Immature natural killer cell (primary cell): Measurements from ENCODE around the gene RSPH6A. TPM values are rescaled to one million over a fixed set of nuclear protein-coding genes. Genes with fewer than 3 reads are reported as not detected.

Experiments used
- DNase-seq, 3 donors: peaks; one replicate each; pipeline ENCODE4 v3.0.0; 2022; ENCODE audit warnings: mixed read lengths in 1 of 3
- H3K27ac Mint-ChIP-seq, 6 donors: one replicate each; pipeline ENCODE4 v1.8.0; 2020; ENCODE audit warnings: mixed read lengths in 6 of 6, mild to moderate bottlenecking in 5 of 6, inconsistent platforms in 4 of 6, moderate library complexity in 3 of 6
- H3K27me3 Mint-ChIP-seq, 3 donors: one replicate each; pipeline ENCODE4 v1.8.0; 2020 to 2021; ENCODE audit warnings: low read depth in 3 of 3, mild to moderate bottlenecking in 3 of 3, mixed read lengths in 3 of 3, moderate library complexity in 3 of 3, inconsistent platforms in 1 of 3
- H3K36me3 Mint-ChIP-seq, 3 donors: one replicate each; pipeline ENCODE4 v1.8.0; 2020; ENCODE audit warnings: mixed read lengths in 3 of 3, inconsistent platforms in 2 of 3, mild to moderate bottlenecking in 2 of 3
- H3K4me1 Mint-ChIP-seq, 2 donors: one replicate each; pipeline ENCODE4 v1.8.0; 2020; ENCODE audit warnings: inconsistent platforms in 2 of 2, mild to moderate bottlenecking in 2 of 2, mixed read lengths in 2 of 2, moderate library complexity in 1 of 2
- H3K4me3 Mint-ChIP-seq, 5 donors: one replicate each; pipeline ENCODE4 v1.8.0; 2020; ENCODE audit warnings: mild to moderate bottlenecking in 5 of 5, mixed read lengths in 5 of 5, inconsistent platforms in 3 of 5, moderate library complexity in 3 of 5
- H3K9me3 Mint-ChIP-seq, 6 donors: one replicate each; pipeline ENCODE4 v1.8.0; 2020; ENCODE audit warnings: mild to moderate bottlenecking in 6 of 6, mixed read lengths in 6 of 6, inconsistent platforms in 4 of 6, moderate library complexity in 3 of 6
- polyA plus RNA-seq, 3 donors: library from polyadenylated mRNA; unstranded; fragments of 300-500 nt; fragmentation: Illumina TruSeq; gene quantifications; one replicate each; pipeline ENCODE4 v1.2.3, GENCODE V29; 2021

The RSPH6A gene
- not detected for polyA plus RNA-seq

GRCh38 chr19:45814851-45815480 lies at the start of gene RSPH6A:
Gene RSPH6A, minus strand, starts transcription at chr19:45815308. Its CDS starts 132 bp downstream, at chr19:45815176.
- peaks cover 6 to 7% of the 10 kb centered on the region in 2 donors for H3K4me1 Mint-ChIP-seq
- no peaks in the 10 kb centered on the region for H3K36me3 Mint-ChIP-seq
- DNase-seq = no peak
- H3K27ac Mint-ChIP-seq = no peak within 1 kb of the TSS
- no peaks in the 10 kb centered on the region for H3K9me3 Mint-ChIP-seq
- H3K4me3 Mint-ChIP-seq = peak within 1 kb of the TSS; percentile 57 to 78 (median 66)
- peaks cover 4 to 15% (median 13%) of the 10 kb centered on the region in 3 donors for H3K27me3 Mint-ChIP-seq

GRCh38 chr19:45864629-45865082 lies 49.5 kb upstream of the RSPH6A start:
- no peak overlapping the region for H3K27ac Mint-ChIP-seq
- H3K4me1 Mint-ChIP-seq = peaks cover 28 to 36% of the 10 kb centered on the region in 2 donors
- no peaks in the 10 kb centered on the region for H3K36me3 Mint-ChIP-seq
- peaks cover 7 to 15% (median 9%) of the 10 kb centered on the region in 3 donors for H3K27me3 Mint-ChIP-seq
- no peaks in the 10 kb centered on the region for H3K9me3 Mint-ChIP-seq
- no peak for DNase-seq
- peak overlapping the region; percentile 34 to 63 (median 62) for H3K4me3 Mint-ChIP-seq

- H3K4me3 Mint-ChIP-seq = peak within 1 kb of the TSS; percentile 92 to 97 (median 96)
- no peaks in the 10 kb centered on the region for H3K9me3 Mint-ChIP-seq
- H3K36me3 Mint-ChIP-seq = no peaks in the 10 kb centered on the region
- H3K27me3 Mint-ChIP-seq = peaks cover 7 to 15% (median 9%) of the 10 kb centered on the region in 3 donors
- DNase-seq = peak; percentile 61 to 63 (median 63)
- peaks cover 28 to 36% of the 10 kb centered on the region in 2 donors for H3K4me1 Mint-ChIP-seq
- H3K27ac Mint-ChIP-seq = peak within 1 kb of the TSS; percentile 88 to 99 (median 95)
Measured at GRCh38 chr19:45863840-45864628, 48.9 kb upstream of the RSPH6A start, which contains the start of gene FOXA3. Gene FOXA3, plus strand, starts transcription at chr19:45864326. Its CDS starts 131 bp downstream, at chr19:45864457.

- peaks cover 30 to 41% of the 10 kb centered on the region in 2 donors for H3K4me1 Mint-ChIP-seq
- H3K9me3 Mint-ChIP-seq = no peaks in the 10 kb centered on the region
- no peak for DNase-seq
- peak overlapping the region; percentile 92 to 97 (median 96) for H3K4me3 Mint-ChIP-seq
- peaks cover 0 to 4% (median under 1%) of the 10 kb centered on the region in 3 donors for H3K36me3 Mint-ChIP-seq
- peak overlapping the region; percentile 88 to 99 (median 95) for H3K27ac Mint-ChIP-seq
- peaks cover 7 to 15% (median 9%) of the 10 kb centered on the region in 3 donors for H3K27me3 Mint-ChIP-seq
Measured at GRCh38 chr19:45863335-45863839, 48.3 kb upstream of the RSPH6A start.

- Mint-ChIP-seq H3K9me3 (no peaks in the 10 kb centered on the region), H3K36me3 (peaks cover 0 to 9% (median 4%) of the 10 kb centered on the region in 3 donors), H3K27me3 (peaks cover 8 to 15% (median 9%) of the 10 kb centered on the region in 3 donors), H3K4me1 (peaks cover 33 to 45% of the 10 kb centered on the region in 2 donors), H3K27ac (peak within 1 kb of the TSS; percentile 88 to 99 (median 95)), H3K4me3 (peak within 1 kb of the TSS; percentile 92 to 97 (median 96))
- peak; percentile 98 for DNase-seq
Measured at GRCh38 chr19:45862564-45863334, 47.6 kb upstream of the RSPH6A start, which contains the start of gene SYMPK. Gene SYMPK, minus strand, starts transcription at chr19:45863147. Its CDS starts 8,652 bp downstream, at chr19:45854495.

- Mint-ChIP-seq H3K9me3 (no peaks in the 10 kb centered on the region), H3K4me3 (peak overlapping the region; percentile 92 to 97 (median 96)), H3K27me3 (peaks cover 8 to 15% (median 9%) of the 10 kb centered on the region in 3 donors), H3K36me3 (peaks cover 0 to 9% (median 4%) of the 10 kb centered on the region in 3 donors), H3K4me1 (peaks cover 33 to 45% of the 10 kb centered on the region in 2 donors), H3K27ac (peak overlapping the region; percentile 88 to 99 (median 95))
- no peak for DNase-seq
Measured at GRCh38 chr19:45862271-45862563, 47.1 kb upstream of the RSPH6A start.

GRCh38 chr19:45860359-45861259 lies 45.5 kb upstream of the RSPH6A start:
- DNase-seq = no peak
- no peaks in the 10 kb centered on the region for H3K9me3 Mint-ChIP-seq

GRCh38 chr19:45854167-45854778 lies 39.2 kb upstream of the RSPH6A start:
- Mint-ChIP-seq H3K4me3 (no peak overlapping the region), H3K36me3 (peaks cover 18 to 21% (median 21%) of the 10 kb centered on the region in 3 donors), H3K9me3 (no peaks in the 10 kb centered on the region), H3K4me1 (peaks cover 6 to 15% of the 10 kb centered on the region in 2 donors), H3K27me3 (peaks cover 0 to 3% (median 2%) of the 10 kb centered on the region in 3 donors), H3K27ac (no peak overlapping the region)
- no peak for DNase-seq

More at GRCh38 chr19:45860359-45861259, 45.5 kb upstream of the RSPH6A start:
- peaks cover 5 to 12% (median 9%) of the 10 kb centered on the region in 3 donors for H3K27me3 Mint-ChIP-seq
- peaks cover 0 to 9% (median 8%) of the 10 kb centered on the region in 3 donors for H3K36me3 Mint-ChIP-seq
- H3K4me1 Mint-ChIP-seq = peaks cover 33 to 50% of the 10 kb centered on the region in 2 donors
- H3K27ac Mint-ChIP-seq = peak overlapping the region in 4 of 6 donors; percentile 22 to 48 (median 36)
- H3K4me3 Mint-ChIP-seq = peak overlapping the region in 4 of 5 donors; percentile 18 to 62 (median 43)

- H3K4me3 Mint-ChIP-seq = no peak overlapping the region
- H3K27ac Mint-ChIP-seq = no peak overlapping the region
- H3K36me3 Mint-ChIP-seq = peaks cover 13 to 23% (median 17%) of the 10 kb centered on the region in 3 donors
Measured at GRCh38 chr19:45852983-45853382, 37.9 kb upstream of the RSPH6A start.

GRCh38 chr19:45852145-45852750 lies 37.1 kb upstream of the RSPH6A start:
- peaks cover 12 to 28% (median 17%) of the 10 kb centered on the region in 3 donors for H3K36me3 Mint-ChIP-seq
- H3K9me3 Mint-ChIP-seq = no peaks in the 10 kb centered on the region
- H3K27ac Mint-ChIP-seq = no peak overlapping the region

More at GRCh38 chr19:45852983-45853382, 37.9 kb upstream of the RSPH6A start:
- H3K9me3 Mint-ChIP-seq = no peaks in the 10 kb centered on the region
- DNase-seq = no peak
- H3K27me3 Mint-ChIP-seq = peaks cover 0 to 2% (median 2%) of the 10 kb centered on the region in 3 donors
- H3K4me1 Mint-ChIP-seq = peaks cover 2 to 5% of the 10 kb centered on the region in 2 donors

GRCh38 chr19:45848922-45849321 lies 33.8 kb upstream of the RSPH6A start:
- Mint-ChIP-seq H3K9me3 (no peaks in the 10 kb centered on the region), H3K4me1 (peaks cover 0 to 6% of the 10 kb centered on the region in 2 donors), H3K4me3 (no peak overlapping the region), H3K27ac (no peak overlapping the region), H3K36me3 (peaks cover 12 to 42% (median 23%) of the 10 kb centered on the region in 3 donors), H3K27me3 (peaks cover 0 to 2% (median 0%) of the 10 kb centered on the region in 3 donors)
- DNase-seq = no peak

More at GRCh38 chr19:45852145-45852750, 37.1 kb upstream of the RSPH6A start:
- no peak for DNase-seq
- no peak overlapping the region for H3K4me3 Mint-ChIP-seq
- H3K27me3 Mint-ChIP-seq = peaks cover 0 to 2% (median 2%) of the 10 kb centered on the region in 3 donors
- H3K4me1 Mint-ChIP-seq = peaks cover 2 to 5% of the 10 kb centered on the region in 2 donors
